GM12891 (cell line): ENCODE measurements around the gene GLP2R.

Experiments used
- POLR2A ChIP-seq: IDR thresholded peaks from 2 replicates; pipeline ENCODE4 v1.6.1; 2011; ENCODE audit warnings: low read depth, low read length, control low read depth
- POLR2AphosphoS5 ChIP-seq: IDR thresholded peaks from 2 replicates; pipeline ENCODE4 v1.6.1; 2011; ENCODE audit warnings: low read depth, low read length, control low read depth
- TAF1 ChIP-seq: IDR thresholded peaks from 2 replicates; pipeline ENCODE4 v1.6.1; 2011; ENCODE audit warnings: low read depth, low read length, control low read depth

DNA sequence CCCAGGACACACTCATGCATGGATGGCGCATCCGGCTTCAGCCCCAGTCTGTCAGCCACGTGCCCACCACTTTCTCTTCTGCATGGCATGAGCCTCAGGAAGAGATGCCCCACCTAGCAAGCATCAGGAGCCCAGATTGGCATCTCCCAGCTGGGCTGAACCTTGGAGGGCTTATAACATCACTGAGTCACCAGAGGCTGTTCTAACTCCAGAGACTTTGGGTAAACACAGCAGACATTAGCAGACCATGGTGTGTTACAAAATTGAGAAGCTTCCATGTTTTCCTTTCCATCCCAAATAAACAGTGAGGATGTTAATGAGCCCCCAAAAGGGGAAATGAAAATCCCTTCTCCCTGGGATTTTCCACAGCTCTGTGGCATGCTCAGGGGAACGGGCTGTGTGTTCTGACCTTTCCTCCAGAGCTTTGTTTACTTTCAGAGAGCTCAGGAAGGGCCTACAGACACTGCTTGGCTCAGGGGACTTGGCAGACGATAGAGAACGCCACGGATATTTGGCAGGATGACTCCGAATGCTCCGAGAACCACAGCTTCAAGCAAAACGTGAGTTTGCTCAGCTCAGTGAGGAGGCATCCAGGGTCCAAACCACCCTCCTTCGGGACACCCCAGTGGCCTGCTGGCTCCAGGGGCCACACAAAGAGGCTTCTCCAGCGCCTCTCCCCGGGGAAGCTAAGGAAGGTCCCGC is 16.5 kb downstream of the GLP2R start:
- TF ChIP-seq POLR2A (no peak), TAF1 (no peak), POLR2AphosphoS5 (no peak)
